Measurements from ENCODE around the gene C9orf72.

The C9orf72 gene

DNA sequence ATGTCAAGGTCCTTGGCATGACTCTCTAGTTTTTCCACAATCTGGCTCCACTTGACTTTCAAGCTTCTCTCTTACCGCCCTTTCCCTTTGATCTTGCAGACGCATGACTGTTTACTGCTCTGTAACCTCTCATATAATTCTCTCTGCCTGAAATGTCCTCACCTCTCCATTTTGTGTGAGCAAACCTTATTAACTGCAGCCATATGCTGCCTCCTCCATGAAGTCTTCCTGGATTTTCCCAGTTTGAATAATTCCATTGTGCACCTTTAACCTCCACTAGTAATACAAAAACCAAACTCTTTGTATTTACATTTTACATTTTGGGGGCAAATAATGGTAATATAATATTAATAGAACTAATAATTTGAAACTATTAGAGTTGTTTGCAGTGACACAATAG lies 9.5 kb upstream of the C9orf72 start:
- DNase-seq (ENCODE audit: low read depth) = no peak
- H3K4me3 ChIP-seq (ENCODE audit: low read depth, low read length) = no peak overlapping the region
- TF ChIP-seq, protein P1, sequence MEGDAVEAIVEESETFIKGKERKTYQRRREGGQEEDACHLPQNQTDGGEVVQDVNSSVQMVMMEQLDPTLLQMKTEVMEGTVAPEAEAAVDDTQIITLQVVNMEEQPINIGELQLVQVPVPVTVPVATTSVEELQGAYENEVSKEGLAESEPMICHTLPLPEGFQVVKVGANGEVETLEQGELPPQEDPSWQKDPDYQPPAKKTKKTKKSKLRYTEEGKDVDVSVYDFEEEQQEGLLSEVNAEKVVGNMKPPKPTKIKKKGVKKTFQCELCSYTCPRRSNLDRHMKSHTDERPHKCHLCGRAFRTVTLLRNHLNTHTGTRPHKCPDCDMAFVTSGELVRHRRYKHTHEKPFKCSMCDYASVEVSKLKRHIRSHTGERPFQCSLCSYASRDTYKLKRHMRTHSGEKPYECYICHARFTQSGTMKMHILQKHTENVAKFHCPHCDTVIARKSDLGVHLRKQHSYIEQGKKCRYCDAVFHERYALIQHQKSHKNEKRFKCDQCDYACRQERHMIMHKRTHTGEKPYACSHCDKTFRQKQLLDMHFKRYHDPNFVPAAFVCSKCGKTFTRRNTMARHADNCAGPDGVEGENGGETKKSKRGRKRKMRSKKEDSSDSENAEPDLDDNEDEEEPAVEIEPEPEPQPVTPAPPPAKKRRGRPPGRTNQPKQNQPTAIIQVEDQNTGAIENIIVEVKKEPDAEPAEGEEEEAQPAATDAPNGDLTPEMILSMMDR (IDR thresholded peaks at IDR 0.05; ENCODE audit: control insufficient read depth, extremely low read depth, insufficient read depth) = no peak

DNA sequence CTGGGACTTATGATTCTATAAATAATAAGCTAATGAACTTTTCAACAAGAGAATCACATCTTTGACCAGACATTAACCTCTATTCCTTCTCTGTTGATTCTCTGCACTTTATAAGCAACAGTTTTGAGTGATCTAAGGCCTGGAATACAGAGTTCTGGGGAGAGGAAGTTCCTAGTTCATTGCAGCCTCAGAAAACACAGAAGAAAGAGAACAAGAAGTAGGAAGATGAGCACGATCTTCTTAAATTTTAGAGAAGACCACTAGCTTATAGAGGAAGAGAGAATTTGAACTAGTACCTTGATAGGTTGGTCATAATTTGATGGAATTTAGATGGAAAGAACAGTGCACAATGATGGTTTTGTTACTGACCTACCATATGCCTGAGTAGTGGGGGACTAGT lies 8.5 kb upstream of the C9orf72 start:
- H3K4me3 ChIP-seq (ENCODE audit: low read depth, low read length) = no peak overlapping the region
- no peak for DNase-seq (ENCODE audit: low read depth)
- TF ChIP-seq, protein P1 (IDR thresholded peaks at IDR 0.05; ENCODE audit: control insufficient read depth, extremely low read depth, insufficient read depth) = no peak

DNA sequence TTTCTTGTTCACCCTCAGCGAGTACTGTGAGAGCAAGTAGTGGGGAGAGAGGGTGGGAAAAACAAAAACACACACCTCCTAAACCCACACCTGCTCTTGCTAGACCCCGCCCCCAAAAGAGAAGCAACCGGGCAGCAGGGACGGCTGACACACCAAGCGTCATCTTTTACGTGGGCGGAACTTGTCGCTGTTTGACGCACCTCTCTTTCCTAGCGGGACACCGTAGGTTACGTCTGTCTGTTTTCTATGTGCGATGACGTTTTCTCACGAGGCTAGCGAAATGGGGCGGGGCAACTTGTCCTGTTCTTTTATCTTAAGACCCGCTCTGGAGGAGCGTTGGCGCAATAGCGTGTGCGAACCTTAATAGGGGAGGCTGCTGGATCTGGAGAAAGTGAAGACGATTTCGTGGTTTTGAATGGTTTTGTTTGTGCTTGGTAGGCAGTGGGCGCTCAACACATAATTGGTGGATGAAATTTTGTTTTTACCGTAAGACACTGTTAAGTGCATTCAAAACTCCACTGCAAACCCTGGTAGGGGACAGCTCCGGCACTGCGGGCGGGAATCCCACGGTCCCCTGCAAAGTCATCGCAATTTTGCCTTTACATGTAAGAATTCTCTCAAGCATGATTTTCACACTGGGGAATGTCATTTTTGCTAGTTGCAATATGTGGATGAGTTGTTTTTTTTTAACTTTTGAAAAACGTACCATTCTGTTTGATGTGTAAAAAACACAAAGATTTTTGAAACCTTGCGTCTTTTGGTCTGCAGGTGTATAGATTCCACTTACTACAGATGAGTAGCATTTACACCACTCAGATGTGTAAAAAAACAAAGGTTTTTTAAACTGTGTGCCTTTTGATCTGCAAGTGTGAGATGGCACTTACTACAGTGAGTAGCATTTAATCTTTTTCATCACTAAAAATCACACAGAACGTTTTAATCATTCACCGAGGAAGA lies 631 bp upstream of the C9orf72 start:
- TF ChIP-seq, protein P1 (IDR thresholded peaks at IDR 0.05; ENCODE audit: control insufficient read depth, extremely low read depth, insufficient read depth) = no peak
- peak overlapping the region; percentile 78 for H3K4me3 ChIP-seq (ENCODE audit: low read depth, low read length)
- DNase-seq (ENCODE audit: low read depth) = peak; percentile 100

DNA sequence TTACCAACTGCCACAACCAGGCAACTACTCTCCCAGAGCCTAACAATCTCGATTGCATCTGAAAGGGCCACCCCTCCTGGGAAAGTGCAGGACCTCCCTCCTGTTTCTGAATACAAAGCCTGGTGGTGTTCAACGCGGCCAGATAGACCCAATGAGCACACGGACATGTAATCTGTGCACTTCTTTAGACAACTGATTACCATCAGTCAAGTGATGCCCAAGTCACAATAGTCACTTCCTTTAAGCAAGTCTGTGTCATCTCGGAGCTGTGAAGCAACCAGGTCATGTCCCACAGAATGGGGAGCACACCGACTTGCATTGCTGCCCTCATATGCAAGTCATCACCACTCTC lies 739 bp downstream of the C9orf72 start:
- TF ChIP-seq, protein P1 (IDR thresholded peaks at IDR 0.05; ENCODE audit: control insufficient read depth, extremely low read depth, insufficient read depth) = no peak

DNA sequence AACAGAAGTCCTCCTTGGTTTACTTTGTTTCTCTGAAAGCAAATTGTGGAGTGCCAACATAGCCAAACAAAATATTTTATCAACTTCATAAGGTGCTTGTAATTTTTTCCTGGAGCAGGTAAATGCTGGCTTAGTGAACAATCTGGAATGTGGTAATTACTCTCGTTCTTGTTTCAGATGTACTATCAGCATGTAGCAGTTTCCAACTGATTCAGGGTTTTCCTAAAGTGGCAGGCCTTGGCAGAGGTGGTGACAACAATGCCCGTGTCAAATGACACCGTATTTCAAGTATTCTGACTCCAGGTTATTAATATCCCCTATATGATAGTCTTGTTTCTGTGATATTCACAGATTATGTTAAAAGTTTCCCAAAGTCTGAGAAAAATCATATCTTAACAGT lies 1.2 kb downstream of the C9orf72 start:
- TF ChIP-seq, protein P1 (IDR thresholded peaks at IDR 0.05; ENCODE audit: control insufficient read depth, extremely low read depth, insufficient read depth) = no peak
- DNase-seq (ENCODE audit: low read depth) = peak; percentile 58
- peak overlapping the region; percentile 78 for H3K4me3 ChIP-seq (ENCODE audit: low read depth, low read length)

More for the DNA sequence above, 739 bp downstream of the C9orf72 start:
- DNase-seq (ENCODE audit: low read depth) = no peak
- peak overlapping the region; percentile 78 for H3K4me3 ChIP-seq (ENCODE audit: low read depth, low read length)

DNA sequence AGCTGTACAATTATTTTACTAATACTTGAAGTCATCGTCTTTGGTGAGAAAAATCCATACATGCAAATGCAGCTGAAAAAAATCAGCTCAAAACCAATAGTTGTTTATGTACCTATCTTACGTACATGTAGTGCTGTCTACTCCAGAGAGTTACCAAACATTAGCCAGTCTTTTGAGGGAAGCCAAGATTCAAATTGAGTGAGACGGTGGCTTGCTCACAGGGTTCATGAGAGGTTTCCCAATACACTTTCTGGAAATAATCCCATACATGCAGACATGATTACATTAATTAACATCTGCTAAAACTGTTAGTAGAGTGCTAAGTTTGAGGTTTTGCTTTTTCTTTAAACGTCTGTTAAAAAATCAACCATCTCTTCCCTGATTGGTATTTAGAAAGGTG lies 2.3 kb downstream of the C9orf72 start:
- no peak overlapping the region for H3K4me3 ChIP-seq (ENCODE audit: low read depth, low read length)

More for the DNA sequence above, 2.3 kb downstream of the C9orf72 start:
- DNase-seq (ENCODE audit: low read depth) = no peak
- TF ChIP-seq, protein P1 (IDR thresholded peaks at IDR 0.05; ENCODE audit: control insufficient read depth, extremely low read depth, insufficient read depth) = no peak

All from LNCaP clone FGC (cell line).